GM21529 (cell line): Measurements from ENCODE around the gene HMGCLL1.
A peak's percentile ranks its signal among the peaks of the same experiment; 100 is the strongest.

Experiments
- ATAC-seq: cut with Tn5 transposase; IDR thresholded peaks from one replicate; pipeline ENCODE4 v1.9.1; 2021; ENCODE audit not compliant: unreplicated experiment

The HMGCLL1 gene

DNA sequence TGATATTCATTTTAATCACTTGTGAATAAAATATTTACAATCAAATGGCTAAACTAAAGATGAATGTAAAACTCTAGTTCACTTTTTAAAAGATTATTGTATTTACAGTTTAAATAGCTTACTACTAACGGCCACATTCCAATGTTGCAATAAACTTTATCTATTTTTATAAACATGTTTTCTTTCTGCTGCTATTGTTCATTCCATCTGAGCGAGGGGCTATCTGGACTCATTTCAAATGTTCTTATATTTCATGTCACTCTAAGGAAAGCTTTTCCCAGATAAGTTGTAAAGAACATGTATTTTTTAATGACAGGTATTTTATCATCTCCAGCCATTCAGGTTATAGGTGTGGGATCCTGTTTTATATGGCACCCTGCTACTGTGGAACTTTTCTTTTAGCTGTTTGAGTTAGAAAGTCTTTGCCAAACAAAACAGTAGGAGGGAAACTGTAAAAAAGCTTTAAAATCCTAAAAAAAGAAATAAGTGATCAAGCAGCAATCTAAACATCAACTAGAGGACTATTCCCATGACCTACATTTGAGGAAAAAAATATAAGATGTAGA lies 42.5 kb downstream of the HMGCLL1 start:
- ATAC-seq: no peak

- ATAC-seq: no peak
These were observed 47.5 kb downstream of the HMGCLL1 start for GRCh38 chr6:55531496-55531895.

- ATAC-seq: no peak
These were observed 48.1 kb downstream of the HMGCLL1 start for GRCh38 chr6:55530931-55531330.

GRCh38 chr6:55528624-55529023 lies 50.4 kb downstream of the HMGCLL1 start:
- peak; percentile 59 for ATAC-seq

- ATAC-seq: no peak
These were observed 54.6 kb downstream of the HMGCLL1 start for GRCh38 chr6:55524441-55524840.

- no peak for ATAC-seq
These were observed 60.4 kb downstream of the HMGCLL1 start for GRCh38 chr6:55518529-55519060.

GRCh38 chr6:55516736-55517135 lies 62.3 kb downstream of the HMGCLL1 start:
- ATAC-seq: no peak

DNA sequence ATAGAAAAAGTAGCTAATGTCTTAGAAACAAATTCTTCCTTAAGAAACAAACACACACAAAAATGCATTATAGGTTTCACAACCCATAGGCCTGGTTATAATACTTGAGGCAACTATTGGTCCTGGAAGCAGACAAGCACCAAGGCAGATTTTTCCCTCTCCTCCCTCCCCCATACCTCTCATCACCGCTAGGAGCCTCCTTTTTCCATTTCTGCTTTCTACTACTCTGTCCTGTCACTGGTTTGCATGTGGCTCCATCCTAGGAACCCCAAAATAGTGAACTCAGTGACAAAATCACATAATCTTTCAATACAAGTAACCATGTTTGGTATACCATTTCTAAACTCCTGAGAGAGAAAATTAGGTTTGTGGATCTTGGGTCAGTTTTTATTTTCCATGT lies 66.1 kb downstream of the HMGCLL1 start:
- ATAC-seq: no peak

DNA sequence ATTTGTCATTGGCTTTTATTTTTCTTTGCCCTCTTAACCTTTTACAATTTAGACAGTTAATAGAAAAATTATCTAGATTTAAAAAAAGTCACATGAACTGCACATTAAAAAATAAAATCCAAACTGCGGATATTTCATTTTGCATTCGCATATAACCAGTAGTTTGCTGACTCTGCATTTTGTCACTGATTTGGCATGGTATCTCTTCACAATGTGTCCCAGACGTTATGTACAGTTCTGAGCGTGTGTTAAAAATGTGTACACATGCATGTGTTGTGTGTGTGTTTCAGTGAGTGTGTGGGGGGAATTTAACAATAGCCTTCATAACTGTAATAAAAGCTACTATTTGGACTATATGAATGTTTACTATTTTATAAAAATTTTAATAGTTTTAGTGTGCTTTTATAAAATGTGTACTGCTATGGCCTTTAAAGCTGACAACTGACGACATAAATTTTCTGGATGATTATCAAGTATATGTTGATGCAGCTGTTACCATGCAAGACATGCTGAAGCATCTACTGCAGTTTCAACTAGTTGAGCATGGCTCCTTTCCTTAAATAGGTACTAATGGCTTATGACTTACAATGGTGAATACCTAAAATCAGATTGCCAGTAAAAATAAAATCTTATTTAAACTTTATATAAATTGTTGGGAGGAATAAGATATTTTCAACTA lies 67.7 kb downstream of the HMGCLL1 start:
- no peak for ATAC-seq

- ATAC-seq: no peak
These were observed 79.4 kb downstream of the HMGCLL1 start for GRCh38 chr6:55499591-55499990.

- no peak for ATAC-seq
These were observed 81.3 kb downstream of the HMGCLL1 start for GRCh38 chr6:55497694-55498093.

GRCh38 chr6:55496201-55496600 lies 82.8 kb downstream of the HMGCLL1 start:
- ATAC-seq: no peak

DNA sequence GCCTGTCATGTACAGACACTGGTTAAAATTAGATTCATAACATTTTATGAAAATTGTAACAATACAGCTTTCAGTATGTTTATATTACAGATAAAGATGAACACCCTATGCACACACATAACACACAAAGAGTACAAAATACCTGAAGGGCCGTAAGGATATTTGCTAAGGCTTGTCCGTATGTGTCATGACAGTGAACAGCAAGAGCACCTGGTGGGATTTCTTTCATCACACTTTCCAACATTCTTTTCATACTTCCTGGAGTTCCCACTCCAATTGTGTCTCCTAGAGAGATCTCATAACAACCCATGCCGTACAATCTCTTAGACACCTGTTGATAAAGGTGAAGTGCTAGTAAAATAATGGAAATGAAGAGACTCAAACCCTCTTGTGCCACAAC lies 83.7 kb downstream of the HMGCLL1 start:
- ATAC-seq: no peak

DNA sequence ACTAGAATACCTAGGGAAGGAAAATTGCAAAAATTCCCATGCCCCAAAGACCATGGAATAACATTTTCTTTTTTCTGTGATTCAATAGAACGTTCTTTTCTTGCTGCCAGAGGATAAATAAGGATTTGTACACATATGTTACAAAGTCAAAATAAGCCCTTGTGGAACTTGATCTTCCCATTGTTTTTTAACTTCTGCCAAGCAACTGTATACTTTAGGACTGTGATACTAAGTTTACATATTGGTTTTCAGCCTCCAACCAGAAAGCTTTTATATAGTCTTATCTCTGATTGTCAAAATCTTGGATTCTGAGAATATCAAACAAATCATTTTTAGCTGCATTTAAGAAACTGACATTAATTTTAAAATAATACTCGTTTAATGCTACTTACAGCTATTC lies 84.6 kb downstream of the HMGCLL1 start:
- no peak for ATAC-seq

GRCh38 chr6:55492259-55492658 lies 86.7 kb downstream of the HMGCLL1 start:
- ATAC-seq: no peak

DNA sequence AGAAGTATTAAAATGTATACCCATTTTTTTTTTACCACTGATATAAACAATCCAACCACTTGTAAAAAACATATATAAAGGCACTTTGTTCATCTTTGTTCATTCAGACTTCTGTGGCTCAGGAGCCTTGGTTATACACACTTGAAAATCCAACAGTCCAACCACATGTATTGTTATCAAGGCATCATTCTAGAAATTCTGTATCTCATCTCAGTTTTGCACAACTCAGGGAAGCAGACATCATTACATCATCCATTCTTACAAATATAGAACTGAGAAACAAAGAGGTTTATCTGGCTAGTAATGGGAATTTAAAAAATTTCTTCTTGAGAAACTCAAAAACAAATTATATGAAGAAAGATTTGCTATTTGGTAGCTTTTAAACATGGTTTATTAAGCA lies 88.1 kb downstream of the HMGCLL1 start:
- no peak for ATAC-seq

- ATAC-seq: no peak
These were observed 104.6 kb downstream of the HMGCLL1 start for GRCh38 chr6:55474382-55474781.

DNA sequence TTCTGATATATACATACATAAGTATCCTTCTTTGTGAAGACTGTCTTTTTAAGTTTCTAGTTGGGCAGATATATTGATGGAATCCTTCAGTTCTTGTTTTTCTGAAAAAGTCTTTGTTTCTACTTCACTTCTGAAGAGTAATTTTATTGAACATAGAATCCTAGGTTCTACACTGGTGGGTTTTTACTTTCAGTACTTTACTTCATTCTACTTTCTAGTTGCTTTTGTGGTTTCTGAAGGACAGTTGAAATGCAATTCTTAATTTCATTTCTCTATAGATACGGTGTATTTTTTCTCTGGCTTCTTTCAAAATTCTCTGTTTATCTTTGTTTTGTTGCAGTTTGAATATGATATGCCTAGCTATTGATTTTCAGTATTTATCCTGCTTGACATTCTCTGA lies 105.3 kb downstream of the HMGCLL1 start:
- no peak for ATAC-seq

DNA sequence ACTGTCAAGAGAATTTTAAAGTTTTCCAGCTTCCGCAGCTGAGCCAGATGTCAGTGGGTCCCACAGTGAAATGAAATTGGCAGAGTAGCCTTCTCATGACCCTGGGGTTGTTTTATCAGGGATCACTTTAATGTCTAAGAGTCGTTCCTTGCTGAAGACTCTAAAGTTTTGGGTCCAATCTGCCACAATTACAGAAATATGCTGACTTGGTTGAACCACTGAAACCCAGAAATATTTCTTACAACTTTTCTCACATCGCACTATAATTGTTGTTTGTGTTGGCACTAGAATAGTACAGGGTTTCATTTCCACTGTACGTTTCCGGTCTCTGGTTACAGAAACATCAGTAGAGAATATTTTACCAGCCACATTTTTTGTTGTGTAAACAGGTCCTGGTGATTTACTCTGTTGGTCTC lies 109.0 kb downstream of the HMGCLL1 start:
- ATAC-seq: no peak

- ATAC-seq: no peak
These were observed 123.0 kb downstream of the HMGCLL1 start for GRCh38 chr6:55456016-55456415.

GRCh38 chr6:55450005-55450404 lies 129.0 kb downstream of the HMGCLL1 start:
- ATAC-seq: no peak

DNA sequence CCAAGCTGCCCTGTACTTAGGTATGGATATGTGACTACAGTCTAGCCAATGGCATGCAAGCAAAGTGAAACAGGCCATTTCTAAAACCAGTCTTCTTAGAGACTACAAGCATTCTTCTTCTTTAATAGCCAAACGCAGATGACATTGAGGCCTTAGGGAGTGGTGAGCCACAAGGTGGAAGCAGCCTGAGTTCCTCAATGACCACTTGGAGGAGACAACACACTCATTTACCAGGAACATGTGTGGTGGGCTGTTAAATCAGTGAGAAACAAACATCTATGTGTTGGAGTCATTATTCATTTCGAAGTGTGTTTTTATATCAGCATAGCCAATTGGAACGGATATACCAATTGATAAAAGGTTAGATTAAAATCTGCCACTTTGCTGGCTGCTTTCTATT lies 129.8 kb downstream of the HMGCLL1 start:
- ATAC-seq: no peak

DNA sequence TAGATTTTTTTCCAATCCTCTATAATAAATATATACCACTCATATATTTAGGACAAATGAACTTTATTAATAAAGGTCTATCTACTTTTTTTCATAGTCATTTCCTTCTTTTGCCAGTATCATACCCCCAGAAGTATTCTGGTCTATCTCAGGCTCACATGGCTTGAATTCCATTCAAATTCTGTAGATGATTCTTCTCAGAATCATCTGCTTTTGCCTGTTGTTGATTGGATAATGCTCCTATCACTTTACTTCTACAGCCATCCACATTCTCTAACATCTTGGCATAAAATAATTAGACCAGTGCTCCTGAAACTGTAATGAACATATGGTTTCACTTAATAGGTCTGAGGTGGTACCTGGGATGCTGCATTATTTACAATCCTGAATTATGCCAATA lies 130.5 kb downstream of the HMGCLL1 start:
- ATAC-seq: no peak
